ENCODE data around the gene PIK3CD.
"Not testable (repeated sequence)": the region's sequence is repeated elsewhere in the genome, so short reads cannot be mapped to it uniquely, and the experiment has no call there.

The PIK3CD gene

GRCh38 chr1:9744106-9744799, 92.7 kb downstream of the PIK3CD start:
- no peak for DNase-seq

GRCh38 chr1:9746211-9746610, 94.7 kb downstream of the PIK3CD start:
- DNase-seq, result no peak

GRCh38 chr1:9746651-9747050, 95.1 kb downstream of the PIK3CD start:
- DNase-seq, result no peak

GRCh38 chr1:9748391-9748790, 96.9 kb downstream of the PIK3CD start:
- DNase-seq, result not testable (repeated sequence)

- DNase-seq, result no peak
These were observed 97.8 kb downstream of the PIK3CD start for GRCh38 chr1:9749361-9749760.

GRCh38 chr1:9751971-9752370, 100.4 kb downstream of the PIK3CD start:
- no peak for DNase-seq

- no peak for DNase-seq
These were observed 101.6 kb downstream of the PIK3CD start for GRCh38 chr1:9753121-9753531.

- DNase-seq, result no peak
These were observed 104.0 kb downstream of the PIK3CD start for GRCh38 chr1:9755441-9755995.

GRCh38 chr1:9758559-9759121, 107.1 kb downstream of the PIK3CD start:
- no peak for DNase-seq

GRCh38 chr1:9759939-9760338, 108.4 kb downstream of the PIK3CD start:
- no peak for DNase-seq

- DNase-seq, result no peak
These were observed 109.3 kb downstream of the PIK3CD start for GRCh38 chr1:9760824-9761223.

GRCh38 chr1:9761855-9762254, 110.3 kb downstream of the PIK3CD start:
- DNase-seq, result no peak

GRCh38 chr1:9762446-9762845, 110.9 kb downstream of the PIK3CD start:
- DNase-seq, result not testable (repeated sequence)

- DNase-seq, result no peak
These were observed 112.4 kb downstream of the PIK3CD start for GRCh38 chr1:9763914-9764313.

- no peak for DNase-seq
These were observed 113.0 kb downstream of the PIK3CD start for GRCh38 chr1:9764550-9764949.

- no peak for DNase-seq
These were observed 115.4 kb downstream of the PIK3CD start for GRCh38 chr1:9766759-9767442.

- DNase-seq, result no peak
These were observed 116.6 kb downstream of the PIK3CD start for GRCh38 chr1:9767964-9768668.

GRCh38 chr1:9768983-9769382, 117.5 kb downstream of the PIK3CD start:
- no peak for DNase-seq

GRCh38 chr1:9770298-9770697, 118.8 kb downstream of the PIK3CD start:
- DNase-seq, result no peak

- DNase-seq, result no peak
These were observed 123.5 kb downstream of the PIK3CD start for GRCh38 chr1:9774712-9775679.

GRCh38 chr1:9776685-9777084, 125.2 kb downstream of the PIK3CD start:
- no peak for DNase-seq

Data from NCI-H1417 treated with DMSO at 0.1 percent for 48 hours (cell line).